GM15510 (cell line): ENCODE data around the gene GPR21.

Experiments
- POLR2A ChIP-seq: IDR thresholded peaks from 3 replicates; pipeline ENCODE4 v1.6.1; 2011; ENCODE audit warnings: borderline replicate concordance; ENCODE audit not compliant: insufficient read length; ENCODE audit errors: extremely low read depth

GPR21 gene

DNA sequence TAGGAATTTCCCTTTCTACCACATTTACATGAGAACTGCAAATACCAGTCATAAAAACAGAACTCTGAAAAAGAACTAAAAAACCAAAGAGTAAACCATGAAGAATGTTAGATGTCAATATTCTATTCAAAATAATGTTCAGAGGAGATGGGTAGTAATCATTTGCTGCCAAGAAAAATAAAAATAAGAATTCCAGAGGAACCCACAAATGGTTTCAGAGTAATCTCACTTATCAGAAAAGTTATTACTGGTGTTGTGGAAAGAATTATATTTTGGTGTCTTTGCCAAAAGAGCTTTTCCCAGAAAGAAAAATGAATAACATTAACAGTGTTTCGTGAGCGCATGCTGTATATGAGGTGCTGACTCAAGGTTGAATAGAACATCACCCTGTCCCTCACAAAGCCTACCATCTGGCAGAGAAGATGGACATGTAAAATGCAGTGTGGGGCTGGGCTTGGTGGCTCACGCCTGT lies 35.6 kb downstream of the GPR21 start:
- no peak for TF ChIP-seq POLR2A

DNA sequence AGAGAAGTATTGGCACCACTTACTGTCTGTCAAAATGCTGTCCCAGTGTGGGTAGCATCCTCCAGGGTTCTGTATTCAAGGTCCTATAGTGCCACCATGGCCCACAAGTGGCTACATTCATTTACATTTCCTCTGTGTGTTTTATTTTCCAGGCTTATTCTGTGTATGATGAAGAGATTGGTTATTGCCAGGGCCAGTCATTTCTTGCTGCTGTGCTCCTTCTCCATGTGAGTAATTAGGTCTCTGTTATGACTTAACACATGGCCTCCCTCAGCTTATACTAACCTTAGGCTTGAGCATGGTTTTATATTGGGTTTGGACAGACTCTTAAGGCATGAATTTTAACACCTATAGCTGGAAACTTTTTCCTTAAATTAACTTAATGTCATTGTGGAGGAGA lies 36.7 kb downstream of the GPR21 start:
- no peak for TF ChIP-seq POLR2A

DNA sequence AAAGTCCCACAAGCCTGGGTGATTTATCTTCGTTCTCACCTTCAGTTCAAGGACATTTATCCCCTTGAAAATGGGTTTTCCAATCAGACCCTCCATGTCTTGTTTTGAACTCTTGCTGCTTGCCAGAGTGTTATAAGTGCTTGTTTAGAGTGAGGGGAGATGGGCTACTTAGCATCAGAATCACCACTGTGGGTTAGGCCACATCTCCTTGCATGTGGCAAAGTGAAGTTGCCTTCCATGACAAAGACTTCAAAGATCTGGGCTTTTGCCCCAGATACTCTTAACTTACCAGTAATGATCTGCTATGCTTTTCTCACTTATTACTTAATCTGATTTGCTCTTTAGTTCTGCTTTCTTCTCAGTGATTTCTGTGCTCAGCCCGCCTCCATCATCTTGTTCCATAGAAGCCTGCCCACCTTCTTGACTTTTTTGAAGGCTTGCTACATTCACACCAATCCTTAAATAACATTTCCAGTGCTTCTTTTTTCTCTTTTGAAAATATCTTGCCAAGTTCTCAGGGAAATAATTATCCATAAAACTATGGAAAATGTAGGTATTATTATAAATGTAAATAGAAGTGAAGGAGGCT lies 39.0 kb downstream of the GPR21 start:
- TF ChIP-seq POLR2A: no peak

DNA sequence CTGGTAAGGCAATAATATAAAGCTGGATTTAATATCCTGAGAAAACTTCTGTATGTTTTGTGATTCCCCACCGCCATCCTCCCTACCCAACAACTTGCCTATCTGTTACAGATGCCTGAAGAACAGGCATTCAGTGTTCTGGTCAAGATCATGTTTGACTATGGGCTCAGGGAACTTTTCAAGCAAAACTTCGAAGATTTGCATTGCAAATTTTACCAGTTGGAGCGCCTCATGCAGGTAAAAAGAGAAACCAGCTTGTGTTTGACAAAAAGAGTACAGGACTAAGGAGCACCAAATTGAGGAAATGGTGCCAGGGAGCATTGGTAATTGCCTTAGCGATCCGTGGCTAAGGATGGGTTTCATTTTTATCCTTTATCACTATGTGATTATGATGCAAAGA lies 40.0 kb downstream of the GPR21 start:
- TF ChIP-seq POLR2A: no peak

DNA sequence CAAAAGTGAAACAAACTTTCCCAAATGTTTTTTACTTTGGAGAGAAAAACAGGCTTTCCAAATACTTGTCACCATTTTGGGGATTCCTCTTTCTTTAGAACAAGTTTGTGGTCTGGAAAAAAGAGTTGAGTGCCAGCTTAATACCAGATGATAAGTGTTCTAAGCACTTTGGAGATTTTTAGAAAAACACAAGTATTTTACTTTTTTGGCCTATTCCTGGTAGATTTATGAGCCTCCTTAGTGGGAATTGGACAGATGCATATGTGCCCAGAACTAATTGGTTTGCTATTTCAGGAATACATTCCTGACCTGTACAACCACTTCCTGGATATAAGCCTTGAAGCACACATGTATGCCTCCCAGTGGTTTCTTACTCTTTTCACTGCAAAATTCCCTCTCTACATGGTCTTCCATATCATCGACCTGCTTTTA lies 40.5 kb downstream of the GPR21 start:
- TF ChIP-seq POLR2A: no peak

DNA sequence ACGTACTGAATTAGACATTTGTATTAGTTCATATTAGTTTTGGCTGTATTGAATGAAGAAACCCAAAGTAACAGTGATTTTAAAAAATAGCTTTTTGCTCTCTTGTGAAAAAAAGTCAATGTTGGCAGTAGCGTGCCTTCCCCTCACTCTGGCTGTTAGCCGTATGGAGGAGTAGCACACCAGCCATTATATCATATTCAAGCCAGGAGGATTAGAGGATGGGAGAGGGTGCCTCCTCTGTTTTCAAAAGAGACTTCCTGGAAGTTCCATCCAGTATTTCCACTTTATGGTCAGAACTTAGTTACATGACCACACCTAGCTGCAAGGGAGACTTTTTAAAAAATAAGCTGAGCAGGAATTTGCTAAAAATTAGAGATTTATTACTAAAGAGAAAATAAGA lies 41.2 kb downstream of the GPR21 start:
- no peak for TF ChIP-seq POLR2A

DNA sequence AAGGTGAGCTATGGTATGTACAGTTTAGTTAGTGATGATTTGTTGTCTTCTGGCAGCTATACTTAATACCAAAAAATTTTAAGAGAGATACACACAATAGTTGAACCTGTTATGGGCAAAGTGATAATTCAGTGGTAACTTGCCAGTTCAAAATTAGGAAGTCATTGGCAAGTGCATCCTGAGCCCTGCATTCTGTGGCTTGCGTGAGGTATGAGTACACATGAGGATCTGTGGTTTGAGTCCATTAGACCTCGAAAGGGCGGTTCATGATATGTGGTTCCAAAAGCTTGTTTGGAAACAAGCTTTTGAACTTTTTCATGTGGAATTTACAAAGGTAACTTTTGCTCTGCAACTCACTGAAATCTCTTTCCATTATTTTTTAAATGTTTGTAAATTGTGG lies 47.0 kb downstream of the GPR21 start:
- TF ChIP-seq POLR2A: no peak

DNA sequence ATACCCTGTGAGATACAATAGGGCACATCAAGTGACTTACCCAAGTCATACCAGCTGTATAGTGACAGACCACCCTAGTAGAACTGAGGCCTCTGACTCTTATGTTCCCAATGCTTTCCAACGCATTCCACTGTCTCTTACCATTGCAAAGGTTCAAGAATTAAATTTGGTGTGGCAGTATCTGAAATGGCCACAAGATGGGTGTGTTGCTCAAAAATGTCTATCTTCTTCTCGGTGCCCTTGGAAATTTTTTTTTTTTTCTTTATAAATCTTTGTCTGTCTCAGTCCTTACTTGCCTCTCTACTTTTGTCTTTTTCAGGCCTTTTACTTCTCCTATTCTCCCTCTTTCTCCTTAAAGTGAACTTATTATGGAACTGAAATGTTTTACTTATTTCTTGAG lies 48.4 kb downstream of the GPR21 start:
- TF ChIP-seq POLR2A: no peak

DNA sequence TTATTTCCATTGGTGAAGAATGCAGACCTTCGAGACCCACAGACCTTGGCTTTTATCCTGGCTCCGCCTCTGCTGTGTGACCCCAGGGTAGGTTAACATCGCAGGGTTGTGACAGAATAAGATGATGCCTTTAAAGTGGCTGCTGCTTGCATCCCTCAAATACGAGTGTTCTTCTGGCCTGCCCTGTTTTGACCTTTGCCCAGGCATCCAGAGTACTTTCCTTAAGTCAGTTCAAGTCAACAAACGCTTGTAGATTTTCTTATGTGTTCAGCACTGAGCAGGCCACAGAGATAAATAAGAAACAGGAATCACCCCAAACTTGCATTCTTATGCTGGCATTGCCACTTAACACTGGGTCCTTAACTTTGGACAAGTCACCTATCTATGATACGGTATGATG lies 50.2 kb downstream of the GPR21 start:
- TF ChIP-seq POLR2A: no peak

DNA sequence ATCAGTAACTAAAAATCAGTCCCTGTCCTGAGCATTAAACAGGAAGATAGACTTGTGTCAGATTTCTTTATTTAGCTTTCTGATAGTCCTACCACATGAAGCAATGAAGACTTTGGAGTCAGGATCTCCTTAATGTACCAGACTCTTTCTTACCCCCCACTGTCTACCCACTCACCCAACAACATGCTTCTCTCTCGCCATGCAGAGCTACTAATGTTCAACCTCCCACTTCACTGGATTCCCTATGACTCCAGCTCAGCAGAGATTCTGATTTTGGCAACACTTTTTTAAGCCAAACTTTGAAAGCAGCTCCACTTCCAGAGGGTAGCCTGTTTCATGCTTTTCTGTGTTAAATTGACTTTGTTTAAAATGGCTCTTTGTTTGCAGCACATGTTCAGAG lies 50.8 kb downstream of the GPR21 start:
- TF ChIP-seq POLR2A: no peak
